ENCODE measurements around the gene PTCH1.

Gene PTCH1

GRCh38 chr9:95512709-95513095 is 4.1 kb downstream of the PTCH1 start:
- no peak for DNase-seq (ENCODE audit: low read depth in 1 of 2, low spot score in 1 of 2)

- DNase-seq (ENCODE audit: low read depth in 1 of 2, low spot score in 1 of 2): no peak
These were observed 4.6 kb downstream of the PTCH1 start for GRCh38 chr9:95511952-95512708.

GRCh38 chr9:95511616-95511931 is 5.2 kb downstream of the PTCH1 start:
- no peak for DNase-seq (ENCODE audit: low read depth in 1 of 2, low spot score in 1 of 2)

GRCh38 chr9:95510709-95511615 is 5.8 kb downstream of the PTCH1 start:
- DNase-seq (ENCODE audit: low read depth in 1 of 2, low spot score in 1 of 2): peak; percentile 62 to 74

GRCh38 chr9:95509851-95510708 is 6.7 kb downstream of the PTCH1 start:
- DNase-seq (ENCODE audit: low read depth in 1 of 2, low spot score in 1 of 2): no peak

GRCh38 chr9:95508968-95509850 is 7.6 kb downstream of the PTCH1 start:
- DNase-seq (ENCODE audit: low read depth in 1 of 2, low spot score in 1 of 2): peak; percentile 17 to 54

GRCh38 chr9:95508242-95508967 is 8.4 kb downstream of the PTCH1 start:
- no peak for DNase-seq (ENCODE audit: low read depth in 1 of 2, low spot score in 1 of 2)

- DNase-seq (ENCODE audit: low read depth in 1 of 2, low spot score in 1 of 2): peak in 1 of 2 donors; percentile 10
These were observed 9.1 kb downstream of the PTCH1 start for GRCh38 chr9:95507464-95508241.

GRCh38 chr9:95506678-95507463 is 9.9 kb downstream of the PTCH1 start:
- peak in 1 of 2 donors; percentile 10 for DNase-seq (ENCODE audit: low read depth in 1 of 2, low spot score in 1 of 2)

- no peak for DNase-seq (ENCODE audit: low read depth in 1 of 2, low spot score in 1 of 2)
These were observed 10.4 kb downstream of the PTCH1 start for GRCh38 chr9:95506428-95506677.

GRCh38 chr9:95505717-95506427 is 10.9 kb downstream of the PTCH1 start:
- peak in 1 of 2 donors; percentile 3 for DNase-seq (ENCODE audit: low read depth in 1 of 2, low spot score in 1 of 2)

GRCh38 chr9:95505072-95505716 is 11.6 kb downstream of the PTCH1 start:
- no peak for DNase-seq (ENCODE audit: low read depth in 1 of 2, low spot score in 1 of 2)

GRCh38 chr9:95504053-95504963 is 12.5 kb downstream of the PTCH1 start:
- DNase-seq (ENCODE audit: low read depth in 1 of 2, low spot score in 1 of 2): no peak

GRCh38 chr9:95503369-95503768 is 13.4 kb downstream of the PTCH1 start:
- DNase-seq (ENCODE audit: low read depth in 1 of 2, low spot score in 1 of 2): no peak

GRCh38 chr9:95502248-95502647 is 14.5 kb downstream of the PTCH1 start:
- no peak for DNase-seq (ENCODE audit: low read depth in 1 of 2, low spot score in 1 of 2)

GRCh38 chr9:95499847-95500246 is 16.9 kb downstream of the PTCH1 start:
- no peak for DNase-seq (ENCODE audit: low read depth in 1 of 2, low spot score in 1 of 2)

All from activated T-helper 1 cell treated with anti-CD3 and anti-CD28 coated beads, Interleukin-2, amount 50 U/mL, for 16 hours (primary cell).